MG63 (cell line): Measurements from ENCODE around the gene MPEG1. TPM values are rescaled to one million over a fixed set of nuclear protein-coding genes. Genes with fewer than 3 reads are reported as not detected.
A peak's percentile ranks its signal among the peaks of the same experiment; 100 is the strongest.

Experiments used
- DNase-seq: peaks from one replicate; pipeline ENCODE4 v3.0.0-alpha.2; 2020
- H3K27me3 ChIP-seq: fragments of 250-450 bp; sonication (Bioruptor Pico); 2 replicates; pipeline ENCODE4 v1.5.1; 2020; ENCODE audit warnings: mild to moderate bottlenecking, moderate library complexity
- H3K36me3 ChIP-seq: fragments of 250-450 bp; sonication (Bioruptor Pico); 2 replicates; pipeline ENCODE4 v1.5.1; 2020; ENCODE audit warnings: mild to moderate bottlenecking, moderate library complexity
- H3K4me3 ChIP-seq: fragments of 250-450 bp; sonication (Bioruptor Pico); 2 replicates; pipeline ENCODE4 v1.5.1; 2020; ENCODE audit warnings: mild to moderate bottlenecking, moderate library complexity
- H3K9me3 ChIP-seq: fragments of 250-450 bp; sonication (Bioruptor Pico); 2 replicates; pipeline ENCODE4 v1.5.1; 2020; ENCODE audit warnings: mild to moderate bottlenecking, moderate library complexity
- total RNA-seq: library from RNA; depleted of rRNA; stranded (reverse); fragments of >200 nt; shearing (Covaris generic); gene quantifications from 2 replicates; pipeline ENCODE4 v1.2.3, GENCODE V29; 2014; ENCODE audit warnings: low replicate concordance

MPEG1 gene
- total RNA-seq, 1 experiment from 2014 or later: not detected

GRCh38 chr11:59182457-59183151 is 30.1 kb downstream of the MPEG1 start:
- peaks cover 87% of the 10 kb centered on the region for H3K36me3 ChIP-seq
- no peaks in the 10 kb centered on the region for H3K27me3 ChIP-seq
- peaks cover 4% of the 10 kb centered on the region; the same call in 1 of the 2 replicates for H3K9me3 ChIP-seq
- no peak for DNase-seq
- no peak overlapping the region for H3K4me3 ChIP-seq

DNA sequence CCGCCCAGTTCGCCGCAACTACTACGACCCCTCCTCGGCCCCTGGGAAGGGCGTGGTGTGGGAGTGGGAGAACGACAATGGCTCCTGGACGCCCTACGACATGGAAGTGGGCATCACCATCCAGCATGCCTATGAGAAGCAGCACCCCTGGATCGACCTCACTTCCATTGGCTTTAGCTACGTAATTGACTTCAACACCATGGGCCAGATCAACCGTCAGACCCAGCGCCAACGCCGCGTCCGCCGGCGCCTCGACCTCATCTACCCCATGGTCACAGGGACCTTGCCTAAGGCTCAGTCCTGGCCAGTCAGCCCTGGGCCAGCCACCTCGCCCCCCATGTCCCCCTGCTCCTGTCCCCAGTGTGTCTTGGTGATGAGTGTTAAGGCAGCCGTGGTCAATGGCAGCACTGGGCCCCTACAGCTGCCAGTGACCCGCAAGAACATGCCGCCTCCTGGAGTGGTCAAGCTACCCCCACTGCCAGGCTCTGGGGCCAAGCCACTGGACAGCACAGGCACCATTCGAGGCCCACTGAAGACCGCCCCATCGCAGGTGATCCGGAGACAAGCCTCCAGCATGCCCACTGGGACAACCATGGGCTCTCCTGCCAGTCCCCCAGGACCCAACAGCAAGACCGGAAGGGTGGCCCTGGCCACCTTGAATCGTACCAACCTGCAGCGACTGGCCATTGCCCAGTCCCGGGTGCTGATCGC is 30.8 kb downstream of the MPEG1 start:
- Histone ChIP-seq H3K4me3 (no peak overlapping the region), H3K27me3 (no peaks in the 10 kb centered on the region), H3K9me3 (peaks cover 4% of the 10 kb centered on the region; the same call in 1 of the 2 replicates), H3K36me3 (peaks cover 87% of the 10 kb centered on the region)
- DNase-seq: no peak

GRCh38 chr11:59180907-59181306 is 31.8 kb downstream of the MPEG1 start:
- H3K36me3 ChIP-seq: peaks cover 87% of the 10 kb centered on the region
- H3K4me3 ChIP-seq: no peak overlapping the region
- H3K9me3 ChIP-seq: peaks cover 4% of the 10 kb centered on the region; the same call in 1 of the 2 replicates
- no peaks in the 10 kb centered on the region for H3K27me3 ChIP-seq
- DNase-seq: no peak

DNA sequence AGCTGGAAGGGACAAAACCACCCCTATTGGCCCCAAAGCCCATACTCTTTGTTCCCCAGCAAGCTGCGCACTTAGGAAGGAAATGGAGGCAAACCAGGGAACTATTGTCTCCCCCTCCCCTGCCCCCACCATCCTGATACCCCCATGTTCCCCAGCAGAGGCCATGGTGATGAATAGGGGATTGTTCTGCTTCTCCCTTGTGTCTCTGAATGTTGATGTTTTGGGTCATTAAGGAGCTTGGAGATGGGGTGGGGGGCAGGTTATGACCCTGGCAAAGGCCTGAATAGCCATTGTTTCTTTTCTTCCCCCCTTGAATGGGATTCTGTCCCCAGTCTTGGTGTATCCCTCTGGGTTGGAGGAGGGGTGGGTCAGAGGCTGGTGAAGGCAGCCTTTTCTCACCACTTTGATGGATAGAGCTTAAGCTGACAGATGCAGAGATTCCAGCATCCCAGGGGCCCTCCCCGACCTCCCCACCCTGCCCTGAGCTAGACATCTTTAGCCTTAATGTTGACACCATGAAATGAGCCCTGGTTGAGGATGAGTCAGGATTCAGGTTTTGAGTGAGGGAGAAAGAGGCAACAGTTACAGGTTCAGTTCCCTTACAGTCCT is 32.5 kb downstream of the MPEG1 start:
- Histone ChIP-seq H3K27me3 (no peaks in the 10 kb centered on the region), H3K4me3 (no peak overlapping the region), H3K36me3 (peaks cover 87% of the 10 kb centered on the region), H3K9me3 (peaks cover 4% of the 10 kb centered on the region; the same call in 1 of the 2 replicates)
- no peak for DNase-seq

DNA sequence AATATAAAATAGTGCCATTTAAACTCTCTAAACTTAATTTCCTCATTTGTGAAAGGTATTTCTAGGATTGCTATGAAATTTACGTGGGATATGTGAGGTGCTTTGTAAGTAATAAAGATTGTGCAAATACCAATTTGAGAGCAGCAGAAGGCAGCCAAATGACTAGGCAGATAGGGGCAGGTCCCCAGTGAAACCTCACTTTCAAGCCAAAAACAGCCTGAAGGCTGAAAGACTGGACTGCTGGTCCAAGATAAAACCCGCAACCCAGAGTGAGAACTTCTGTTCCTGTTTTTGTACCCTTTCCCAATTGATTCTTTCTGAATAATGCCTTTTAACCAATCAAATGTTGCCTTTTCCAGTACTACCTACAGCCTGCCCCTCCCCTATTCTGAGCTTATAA is 33.6 kb downstream of the MPEG1 start:
- peaks cover 4% of the 10 kb centered on the region; the same call in 1 of the 2 replicates for H3K9me3 ChIP-seq
- no peaks in the 10 kb centered on the region for H3K27me3 ChIP-seq
- no peak overlapping the region for H3K4me3 ChIP-seq
- H3K36me3 ChIP-seq: peaks cover 79% of the 10 kb centered on the region
- no peak for DNase-seq

DNA sequence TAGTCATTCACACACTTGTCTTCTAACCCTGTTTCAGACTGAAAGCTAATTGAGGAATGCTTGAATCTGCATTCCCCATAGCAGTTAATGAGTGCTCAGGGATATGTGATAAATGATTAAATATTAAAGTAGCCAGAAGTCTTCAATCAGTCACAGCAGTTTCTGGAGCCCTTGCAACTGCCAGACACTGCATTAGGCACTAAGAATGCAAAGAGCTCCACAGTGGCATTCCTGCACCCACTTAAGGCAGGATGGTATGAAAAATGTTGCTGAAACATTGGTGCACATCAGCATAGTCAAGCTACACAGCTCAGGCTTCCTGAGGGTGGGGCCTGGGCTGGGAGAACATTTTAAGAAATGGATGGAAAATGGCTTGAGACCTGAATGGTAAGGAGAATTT is 34.3 kb downstream of the MPEG1 start:
- DNase-seq: no peak
- peaks cover 76% of the 10 kb centered on the region for H3K36me3 ChIP-seq
- H3K4me3 ChIP-seq: no peak overlapping the region
- H3K9me3 ChIP-seq: peaks cover 4% of the 10 kb centered on the region; the same call in 1 of the 2 replicates
- H3K27me3 ChIP-seq: no peaks in the 10 kb centered on the region

GRCh38 chr11:59176330-59176729 is 36.4 kb downstream of the MPEG1 start:
- Histone ChIP-seq H3K27me3 (no peaks in the 10 kb centered on the region), H3K4me3 (no peak overlapping the region), H3K9me3 (peaks cover 4% of the 10 kb centered on the region; the same call in 1 of the 2 replicates), H3K36me3 (peaks cover 55% of the 10 kb centered on the region)
- no peak for DNase-seq

GRCh38 chr11:59175091-59175501 is 37.6 kb downstream of the MPEG1 start:
- Histone ChIP-seq H3K9me3 (peaks cover 4% of the 10 kb centered on the region; the same call in 1 of the 2 replicates), H3K36me3 (peaks cover 54% of the 10 kb centered on the region), H3K27me3 (no peaks in the 10 kb centered on the region), H3K4me3 (peak overlapping the region; percentile 62)
- no peak for DNase-seq

- Histone ChIP-seq H3K9me3 (peaks cover 4% of the 10 kb centered on the region; the same call in 1 of the 2 replicates), H3K4me3 (peak overlapping the region; percentile 62), H3K36me3 (peaks cover 52% of the 10 kb centered on the region), H3K27me3 (no peaks in the 10 kb centered on the region)
- peak; percentile 65 for DNase-seq
These were observed 38.1 kb downstream of the MPEG1 start for GRCh38 chr11:59174664-59175033.

- Histone ChIP-seq H3K27me3 (no peaks in the 10 kb centered on the region), H3K9me3 (peaks cover under 1% of the 10 kb centered on the region; the same call in 1 of the 2 replicates), H3K4me3 (peak overlapping the region; percentile 62), H3K36me3 (peaks cover 46% of the 10 kb centered on the region)
- peak; percentile 21 for DNase-seq
These were observed 38.6 kb downstream of the MPEG1 start for GRCh38 chr11:59173964-59174663.

DNA sequence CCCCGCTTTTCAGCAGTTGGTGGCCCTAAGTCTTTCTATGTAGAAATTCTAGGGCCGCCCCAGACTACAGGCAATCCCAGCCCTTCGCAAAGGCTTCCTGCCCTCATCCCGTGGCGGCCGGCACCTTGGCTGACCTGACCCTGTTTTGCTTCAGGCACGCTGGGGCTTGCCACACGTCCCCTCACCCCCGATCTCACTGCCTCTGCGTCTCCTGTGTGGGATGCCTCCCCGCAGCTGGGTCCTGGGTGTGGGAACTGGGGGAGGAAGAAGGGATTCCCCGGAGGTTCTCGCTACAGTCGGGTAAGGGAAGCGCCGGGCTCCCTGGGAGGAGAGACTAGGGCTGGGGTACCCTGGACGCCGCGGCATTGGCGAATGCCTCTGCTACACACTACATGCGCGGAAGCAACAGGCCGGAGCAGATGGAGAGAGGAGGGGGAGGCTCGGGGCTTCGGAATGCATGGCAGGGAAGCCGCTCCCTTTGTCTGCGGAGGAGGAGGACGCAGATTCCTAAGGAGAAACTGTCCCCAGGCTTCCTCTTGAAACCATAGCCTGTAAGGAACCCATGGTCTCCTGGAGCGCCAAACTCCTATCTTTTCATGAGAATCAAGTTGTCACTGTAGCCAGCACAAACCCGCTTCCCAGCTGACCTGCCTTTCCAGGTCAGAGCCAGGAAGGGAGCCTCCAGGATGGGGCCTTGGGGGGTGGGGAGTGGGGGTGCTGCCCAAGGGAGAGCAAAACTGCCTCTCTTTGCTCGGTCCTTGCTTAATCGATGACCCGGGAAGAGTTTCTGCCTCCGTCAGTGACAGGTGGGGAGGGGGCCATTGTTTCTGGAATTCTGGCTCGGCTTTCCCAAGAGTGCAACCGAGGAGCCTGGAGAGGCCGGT is 39.4 kb downstream of the MPEG1 start:
- DNase-seq: peak; percentile 46
- H3K36me3 ChIP-seq: peaks cover 39% of the 10 kb centered on the region
- H3K27me3 ChIP-seq: no peaks in the 10 kb centered on the region
- H3K9me3 ChIP-seq: no peaks in the 10 kb centered on the region
- H3K4me3 ChIP-seq: peak overlapping the region; percentile 62

GRCh38 chr11:59172345-59173079 is 40.2 kb downstream of the MPEG1 start:
- Histone ChIP-seq H3K27me3 (no peaks in the 10 kb centered on the region), H3K4me3 (peak overlapping the region; percentile 62), H3K9me3 (no peaks in the 10 kb centered on the region), H3K36me3 (peaks cover 30% of the 10 kb centered on the region)
- peak; percentile 23 for DNase-seq

DNA sequence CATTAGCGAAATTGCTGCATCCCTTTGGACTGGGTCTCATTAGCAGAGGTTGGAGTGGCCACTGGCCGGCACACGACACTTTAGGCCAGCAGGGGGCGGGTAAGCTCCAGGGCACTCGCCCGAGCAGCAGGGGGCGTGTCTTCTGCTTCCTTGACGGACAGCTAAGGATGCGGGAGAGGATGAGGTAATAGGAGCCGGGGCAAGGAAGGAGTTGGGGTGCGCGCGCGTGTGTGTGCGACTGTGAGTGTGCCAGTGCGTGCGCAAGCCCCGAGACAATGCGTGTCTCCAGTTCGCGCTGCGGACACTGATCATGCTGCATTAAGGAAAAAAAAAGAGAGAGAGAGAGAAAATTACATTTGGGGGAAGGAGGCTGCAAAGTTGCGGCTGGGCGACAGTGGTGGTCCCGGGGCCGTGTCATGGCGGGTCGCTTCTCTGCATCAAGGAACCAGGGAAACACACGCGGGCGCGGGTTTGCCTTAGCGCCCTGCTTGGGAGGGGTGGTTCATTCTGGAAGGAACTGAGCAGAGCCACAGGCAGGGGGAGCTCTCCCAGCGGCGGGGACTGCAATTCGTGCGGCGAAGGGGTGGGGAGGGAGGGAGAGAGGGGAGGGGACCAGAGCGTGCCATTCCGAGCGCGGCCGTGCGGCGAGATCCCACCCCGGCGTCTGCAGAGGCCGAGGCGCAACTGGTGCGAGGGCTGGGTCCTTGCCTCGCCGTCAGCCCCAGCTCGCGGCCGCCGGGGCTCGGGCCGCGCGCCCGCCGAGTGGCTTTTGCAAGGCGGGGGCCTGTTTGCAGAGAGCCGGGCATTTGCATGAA is 41.0 kb downstream of the MPEG1 start, which contains the start of gene DTX4:
TSS of gene DTX4 (plus strand) at position 625 of the 815 bp plus-strand sequence. CDS start 464 bp downstream, outside the sequence.
- H3K27me3 ChIP-seq: no peaks in the 10 kb centered on the region
- H3K4me3 ChIP-seq: peak within 1 kb of the TSS; percentile 62
- DNase-seq: peak; percentile 92
- no peaks in the 10 kb centered on the region for H3K9me3 ChIP-seq
- peaks cover 22% of the 10 kb centered on the region for H3K36me3 ChIP-seq

GRCh38 chr11:59164028-59164427 is 48.7 kb downstream of the MPEG1 start:
- no peaks in the 10 kb centered on the region for H3K9me3 ChIP-seq
- no peaks in the 10 kb centered on the region for H3K27me3 ChIP-seq
- no peak overlapping the region for H3K4me3 ChIP-seq
- no peaks in the 10 kb centered on the region for H3K36me3 ChIP-seq
- DNase-seq: no peak
